SU-DHL-6 (cell line): ENCODE measurements around the gene GRIK5.
A peak's percentile ranks its signal among the peaks of the same experiment; 100 is the strongest.

ENCODE experiments used
- H2AFZ ChIP-seq: fragments of 200-600 bp; sonication (generic); 2 replicates; pipeline ENCODE4 v1.6.1; 2014; ENCODE audit warnings: low read depth, mild to moderate bottlenecking, moderate library complexity, mixed read lengths, antibody characterized with exemption, low read length; ENCODE audit not compliant: severe bottlenecking
- H3F3A ChIP-seq: fragments of 200-600 bp; shearing (Covaris generic); 2 replicates; pipeline ENCODE4 v1.6.0; 2016; ENCODE audit warnings: antibody characterized with exemption, mild to moderate bottlenecking; ENCODE audit not compliant: insufficient read depth
- H3K27ac ChIP-seq: fragments of 200-600 bp; sonication (generic); 2 replicates; pipeline ENCODE4 v1.5.1; 2016; ENCODE audit warnings: low read depth, mild to moderate bottlenecking, low read length, moderate library complexity, mixed read lengths
- H3K27me3 ChIP-seq: fragments of 200-600 bp; sonication (generic), shearing (Covaris generic); 2 replicates; pipeline ENCODE4 v1.6.0; 2014; ENCODE audit warnings: mild to moderate bottlenecking, low read length
- H3K36me3 ChIP-seq: fragments of 200-600 bp; sonication (generic); 2 replicates; pipeline ENCODE4 v1.6.1; 2014; ENCODE audit warnings: mild to moderate bottlenecking, low read length, mixed read lengths
- H3K4me2 ChIP-seq: fragments of 300-600, 200-600 bp; shearing (Covaris generic), sonication (generic); 2 replicates; pipeline ENCODE4 v1.6.0; 2014; ENCODE audit warnings: low read length, low read depth, mild to moderate bottlenecking; ENCODE audit not compliant: poor library complexity, severe bottlenecking
- H3K4me3 ChIP-seq: fragments of 200-600 bp; sonication (generic); 2 replicates; pipeline ENCODE4 v1.5.1; 2014; ENCODE audit warnings: antibody characterized with exemption, low read length, mild to moderate bottlenecking, mixed read lengths; ENCODE audit not compliant: insufficient read depth, poor library complexity, severe bottlenecking
- H3K79me2 ChIP-seq: fragments of 200-600 bp; sonication (generic); 2 replicates; pipeline ENCODE4 v1.6.1; 2014; ENCODE audit warnings: mild to moderate bottlenecking, low read length, moderate library complexity; ENCODE audit not compliant: insufficient read depth
- H3K9ac ChIP-seq: fragments of 200-600 bp; sonication (generic); 2 replicates; pipeline ENCODE4 v1.7.0; 2014; ENCODE audit warnings: mild to moderate bottlenecking, low read length
- H3K9me2 ChIP-seq: fragments of 200-600 bp; sonication (generic); replicated peaks from 2 replicates; pipeline ENCODE4 v1.6.1; 2014; ENCODE audit warnings: low read length; ENCODE audit not compliant: insufficient read depth
- H3K9me3 ChIP-seq: fragments of 200-600 bp; sonication (generic); 2 replicates; pipeline ENCODE4 v1.6.1; 2014; ENCODE audit warnings: low read length, mixed read lengths; ENCODE audit not compliant: insufficient read depth
- H4K20me1 ChIP-seq: fragments of 200-600 bp; sonication (generic); 2 replicates; pipeline ENCODE4 v1.6.1; 2014; ENCODE audit warnings: low read depth, mild to moderate bottlenecking, antibody characterized with exemption, low read length, moderate library complexity, mixed read lengths
- CTCF ChIP-seq: fragments of 200-600 bp; sonication (generic); IDR thresholded peaks from one replicate; pipeline ENCODE4 v1.5.1; 2017; ENCODE audit warnings: antibody characterized with exemption, mild to moderate bottlenecking, low read length, moderate library complexity; ENCODE audit not compliant: insufficient read depth, poor library complexity, severe bottlenecking
- EZH2phosphoT487 ChIP-seq: fragments of 200-600 bp; sonication (generic), shearing (Covaris generic); conservative IDR thresholded peaks from 2 replicates; pipeline ENCODE4 v1.6.1; 2018; ENCODE audit warnings: mild to moderate bottlenecking, antibody characterized with exemption, low read length, moderate library complexity, mixed read lengths

Gene GRIK5

GRCh38 chr19:42024622-42025111 lies 45.3 kb downstream of the GRIK5 start:
- H2AFZ ChIP-seq: no peak overlapping the region
- H3K27me3 ChIP-seq: no peaks in the 10 kb centered on the region
- no peaks in the 10 kb centered on the region for H4K20me1 ChIP-seq

GRCh38 chr19:42023943-42024260 lies 46.1 kb downstream of the GRIK5 start:
- Histone ChIP-seq H3K27ac (no peak overlapping the region), H3K9ac (no peak overlapping the region), H3K9me3 (no peaks in the 10 kb centered on the region), H3K9me2 (no peaks in the 10 kb centered on the region), H4K20me1 (no peaks in the 10 kb centered on the region), H3F3A (no peaks in the 10 kb centered on the region), H2AFZ (no peak overlapping the region), H3K36me3 (no peaks in the 10 kb centered on the region), H3K4me2 (no peak overlapping the region), H3K79me2 (no peaks in the 10 kb centered on the region), H3K4me3 (no peak overlapping the region), H3K27me3 (no peaks in the 10 kb centered on the region)
- no peak for TF ChIP-seq CTCF
- no peak for TF ChIP-seq EZH2phosphoT487

More at GRCh38 chr19:42024622-42025111, 45.3 kb downstream of the GRIK5 start:
- Histone ChIP-seq H3K9me3 (no peaks in the 10 kb centered on the region), H3K4me3 (no peak overlapping the region), H3K9ac (no peak overlapping the region), H3K4me2 (no peak overlapping the region), H3K27ac (no peak overlapping the region), H3F3A (no peaks in the 10 kb centered on the region), H3K36me3 (no peaks in the 10 kb centered on the region), H3K9me2 (no peaks in the 10 kb centered on the region), H3K79me2 (no peaks in the 10 kb centered on the region)
- TF ChIP-seq EZH2phosphoT487 (no peak), CTCF (no peak)

GRCh38 chr19:42023121-42023942 lies 46.7 kb downstream of the GRIK5 start:
- no peaks in the 10 kb centered on the region for H3K27me3 ChIP-seq
- H3K4me2 ChIP-seq: no peak overlapping the region
- no peaks in the 10 kb centered on the region for H3K36me3 ChIP-seq
- H3K4me3 ChIP-seq: no peak overlapping the region
- no peaks in the 10 kb centered on the region for H3F3A ChIP-seq
- TF ChIP-seq EZH2phosphoT487: no peak
- TF ChIP-seq CTCF: peak; percentile 69
- H3K79me2 ChIP-seq: no peaks in the 10 kb centered on the region
- no peaks in the 10 kb centered on the region for H3K9me3 ChIP-seq
- no peak overlapping the region for H2AFZ ChIP-seq
- no peak overlapping the region for H3K9ac ChIP-seq
- no peaks in the 10 kb centered on the region for H3K9me2 ChIP-seq
- H3K27ac ChIP-seq: no peak overlapping the region
- no peaks in the 10 kb centered on the region for H4K20me1 ChIP-seq
